T-cell (primary cell): ENCODE results near the gene PPEF1. TPM values are rescaled to one million over a fixed set of nuclear protein-coding genes. Genes with fewer than 3 reads are reported as not detected.
A peak's percentile ranks its signal among the peaks of the same experiment; 100 is the strongest.
"Not testable (repeated sequence)": the region's sequence is repeated elsewhere in the genome, so short reads cannot be mapped to it uniquely, and the experiment has no call there.

Experiments used
- ATAC-seq, 4 experiments: fragments of 200-7000 bp in 3 of 4; fragments of 150-1000 bp in 1 of 4; cut with Tn5 transposase; replicated peaks in 1 of 4; 1 replicate in 3 of 4; 2 replicates in 1 of 4; pipeline ENCODE4 v1.10.0; 2021; ENCODE audit warnings: moderate library complexity in 3 of 4, mild to moderate bottlenecking in 2 of 4, moderate number of reproducible peaks in 1 of 4
- CTCF ChIA-PET, 2 donors: fragments of 300-600 bp; sonication (Branson Sonifier 250); formaldehyde crosslinking; loops; one replicate each; lab custom pipeline; 2022; ENCODE audit warnings: antibody characterized with exemption in 2 of 2; lab: Charles Lee
- POLR2A ChIA-PET, 2 donors: fragments of 300-600 bp; sonication (Branson Sonifier 250); formaldehyde crosslinking; loops; one replicate each; lab custom pipeline; 2022; ENCODE audit warnings: antibody characterized with exemption in 2 of 2; lab: Charles Lee
- DNase-seq, 35 experiments: peaks; one replicate each; pipeline versions ENCODE4 v3.0.0 to v3.0.0-alpha.2; 2013 to 2023
- H3K27ac ChIP-seq: one replicate; pipeline ENCODE4 v1.5.1; 2013; ENCODE audit warnings: low read length
- H3K27me3 ChIP-seq, 2 experiments: replicated peaks in 1 of 2; 1 replicate in 1 of 2; 2 replicates in 1 of 2; pipeline versions ENCODE4 v1.6.1 to v1.7.0; 2013; ENCODE audit warnings: low read length in 1 of 2, mixed read lengths in 1 of 2; ENCODE audit not compliant: control insufficient read depth in 2 of 2, insufficient read depth in 2 of 2; ENCODE audit errors: extremely low read depth in 1 of 2
- H3K36me3 ChIP-seq, 2 donors: 1 replicate in 1 of 2; 2 replicates in 1 of 2; pipeline versions ENCODE4 v1.6.1 to v1.7.0; 2013; ENCODE audit warnings: low read length in 1 of 2; ENCODE audit not compliant: control insufficient read depth in 2 of 2, insufficient read depth in 1 of 2; ENCODE audit errors: extremely low read depth in 1 of 2
- H3K4me1 ChIP-seq, 2 experiments: 1 replicate in 1 of 2; 2 replicates in 1 of 2; pipeline versions ENCODE4 v1.6.1 to v1.7.0; 2013; ENCODE audit warnings: low read length in 2 of 2, mixed read lengths in 1 of 2; ENCODE audit not compliant: insufficient read depth in 2 of 2, control insufficient read depth in 1 of 2; ENCODE audit errors: extremely low read depth in 1 of 2
- H3K4me3 ChIP-seq, 2 donors: 1 replicate in 1 of 2; 2 replicates in 1 of 2; pipeline versions ENCODE4 v1.5.1 to v1.7.0; 2013; ENCODE audit warnings: mild to moderate bottlenecking in 2 of 2, low read length in 1 of 2, moderate library complexity in 1 of 2; ENCODE audit not compliant: control insufficient read depth in 1 of 2; ENCODE audit errors: extremely low read depth in 1 of 2
- H3K9me3 ChIP-seq: 2 replicates; pipeline ENCODE4 v1.7.0; 2013
- H3K27ac Mint-ChIP-seq, 2 donors: one replicate each; pipeline ENCODE4 v1.8.0; 2020 to 2021; ENCODE audit warnings: mild to moderate bottlenecking in 2 of 2, mixed read lengths in 2 of 2
- H3K27me3 Mint-ChIP-seq, 2 donors: one replicate each; pipeline ENCODE4 v1.8.0; 2021 to 2022; ENCODE audit warnings: mixed read lengths in 2 of 2
- H3K36me3 Mint-ChIP-seq: one replicate; pipeline ENCODE4 v1.8.0; 2021; ENCODE audit warnings: mixed read lengths
- H3K4me1 Mint-ChIP-seq, 3 donors: one replicate each; pipeline ENCODE4 v1.8.0; 2020 to 2022; ENCODE audit warnings: mixed read lengths in 3 of 3, mild to moderate bottlenecking in 1 of 3
- H3K4me3 Mint-ChIP-seq, 3 donors: one replicate each; pipeline ENCODE4 v1.8.0; 2020 to 2022; ENCODE audit warnings: mild to moderate bottlenecking in 3 of 3, mixed read lengths in 3 of 3, moderate library complexity in 3 of 3
- H3K9me3 Mint-ChIP-seq, 3 donors: one replicate each; pipeline ENCODE4 v1.8.0; 2020 to 2022; ENCODE audit warnings: mixed read lengths in 3 of 3
- WGBS: methylation state at CpG from one replicate; pipeline ENCODE4 v1.1.5; 2013; ENCODE audit warnings: missing lambda C conversion rate; ENCODE audit not compliant: insufficient coverage; 5-methylcytosine and 5-hydroxymethylcytosine counted together
- total RNA-seq, 35 experiments: library from RNA in 6 of 35; stranded (reverse) in 6 of 35; fragments of 120-200 nt in 1 of 35; gene quantifications; one replicate each; pipeline versions ENCODE4 v1.2.1 to v1.2.4 and lab custom pipeline; 2013 to 2026

The PPEF1 gene
- total RNA-seq, 5 donors from 2014 or later (not counting 1 experiment from before 2014, with no cell fraction given), result 0.09 to 0.55 (median 0.27) TPM; not detected in 1

- 95% methylated on average over 5 of the region's 10 CpGs for WGBS
- H3K27me3 ChIP-seq, result peaks cover 0 to 3% of the 10 kb centered on the region in 2 experiments
- no peaks in the 10 kb centered on the region for H3K9me3 ChIP-seq
- ATAC-seq (no peak), DNase-seq (no peak)
- H3K4me1 Mint-ChIP-seq, result peaks cover 3 to 10% (median 9%) of the 10 kb centered on the region in 3 donors
- H3K27ac Mint-ChIP-seq, result no peak overlapping the region
- ChIA-PET CTCF (interaction anchor here in 1 of 2 donors (0.5 to 0.7 kb wide), 2 partner anchors 11 to 400 kb away, joined by 4 to 7 read pairs; no protein-coding TSS in a partner anchor), POLR2A (no interaction called here)
- no peaks in the 10 kb centered on the region for H3K9me3 Mint-ChIP-seq
- H3K27ac ChIP-seq, result no peak overlapping the region
- H3K36me3 ChIP-seq, result no peaks in the 10 kb centered on the region
- no peak overlapping the region for H3K4me3 Mint-ChIP-seq
- peaks cover 2 to 9% of the 10 kb centered on the region in 2 donors for H3K27me3 Mint-ChIP-seq
- H3K4me1 ChIP-seq, result peaks cover 0 to 5% of the 10 kb centered on the region in 2 experiments
- H3K4me3 ChIP-seq, result no peak overlapping the region
- H3K36me3 Mint-ChIP-seq, result no peaks in the 10 kb centered on the region
Measured at GRCh38 chrX:18722500-18723071, 15.1 kb downstream of the PPEF1 start.

- H3K27me3 Mint-ChIP-seq, result peaks cover 0 to 9% of the 10 kb centered on the region in 2 donors
- POLR2A ChIA-PET, result no interaction called here
Measured at GRCh38 chrX:18725310-18725943, 18.0 kb downstream of the PPEF1 start.

GRCh38 chrX:18733287-18733686 is 25.8 kb downstream of the PPEF1 start:
- no peaks in the 10 kb centered on the region for H3K36me3 Mint-ChIP-seq
- Histone ChIP-seq H3K9me3 (no peaks in the 10 kb centered on the region), H3K27ac (no peak overlapping the region), H3K36me3 (no peaks in the 10 kb centered on the region), H3K27me3 (no peaks in the 10 kb centered on the region), H3K4me3 (no peak overlapping the region), H3K4me1 (no peaks in the 10 kb centered on the region)
- no peak overlapping the region for H3K4me3 Mint-ChIP-seq
- no peaks in the 10 kb centered on the region for H3K27me3 Mint-ChIP-seq
- H3K9me3 Mint-ChIP-seq, result peaks cover 0 to 6% (median under 1%) of the 10 kb centered on the region in 3 donors
- 70% methylated on average over 2 of the region's 4 CpGs for WGBS
- no peak overlapping the region for H3K27ac Mint-ChIP-seq
- POLR2A ChIA-PET, result no interaction called here
- CTCF ChIA-PET, result no interaction called here
- H3K4me1 Mint-ChIP-seq, result no peaks in the 10 kb centered on the region
- DNase-seq, result no peak
- no peak for ATAC-seq

More at GRCh38 chrX:18725310-18725943, 18.0 kb downstream of the PPEF1 start:
- peak overlapping the region in 1 of 2 donors; percentile 25 for H3K4me3 ChIP-seq
- CTCF ChIA-PET, result no interaction called here
- no peaks in the 10 kb centered on the region for H3K9me3 ChIP-seq
- no peak overlapping the region for H3K27ac ChIP-seq
- no peaks in the 10 kb centered on the region for H3K36me3 Mint-ChIP-seq
- H3K4me1 Mint-ChIP-seq, result peaks cover 3 to 10% (median 9%) of the 10 kb centered on the region in 3 donors
- H3K36me3 ChIP-seq, result no peaks in the 10 kb centered on the region
- ATAC-seq (no peak), DNase-seq (peak in 1 of 35 experiments; percentile 0)
- H3K4me1 ChIP-seq, result peaks cover 0 to 5% of the 10 kb centered on the region in 2 experiments
- 70% methylated on average over 2 of the region's 8 CpGs for WGBS
- H3K27me3 ChIP-seq, result peaks cover 0 to 3% of the 10 kb centered on the region in 2 experiments
- H3K27ac Mint-ChIP-seq, result no peak overlapping the region
- H3K4me3 Mint-ChIP-seq, result peak overlapping the region in 1 of 3 donors; percentile 54
- no peaks in the 10 kb centered on the region for H3K9me3 Mint-ChIP-seq

- not testable (repeated sequence) for H3K9me3 Mint-ChIP-seq
Measured at GRCh38 chrX:18739609-18740008, 32.2 kb downstream of the PPEF1 start.

GRCh38 chrX:18748499-18748898 is 41.1 kb downstream of the PPEF1 start:
- Mint-ChIP-seq H3K27me3 (peaks cover 2 to 3% of the 10 kb centered on the region in 2 donors), H3K4me3 (no peak overlapping the region), H3K9me3 (no peaks in the 10 kb centered on the region), H3K36me3 (no peaks in the 10 kb centered on the region), H3K4me1 (no peaks in the 10 kb centered on the region), H3K27ac (no peak overlapping the region)
- ATAC-seq (no peak), DNase-seq (no peak)
- no CpG with 5 or more reads among the region's 2 CpGs for WGBS
- ChIA-PET CTCF (no interaction called here), POLR2A (interaction anchor here in 1 of 2 donors (0.6 kb wide), 1 partner anchor 107 kb away, joined by 3 read pairs; no protein-coding TSS in a partner anchor)
- no peaks in the 10 kb centered on the region for H3K27me3 ChIP-seq
- H3K27ac ChIP-seq, result no peak overlapping the region
- H3K4me3 ChIP-seq, result no peak overlapping the region
- no peaks in the 10 kb centered on the region for H3K36me3 ChIP-seq
- no peaks in the 10 kb centered on the region for H3K4me1 ChIP-seq
- H3K9me3 ChIP-seq, result no peaks in the 10 kb centered on the region

More at GRCh38 chrX:18739609-18740008, 32.2 kb downstream of the PPEF1 start:
- H3K4me1 ChIP-seq, H3K4me3 ChIP-seq, H3K9me3 ChIP-seq, H3K27me3 Mint-ChIP-seq, DNase-seq, ATAC-seq, H3K36me3 Mint-ChIP-seq, POLR2A ChIA-PET, H3K4me3 Mint-ChIP-seq, H3K4me1 Mint-ChIP-seq, H3K27ac ChIP-seq, CTCF ChIA-PET, H3K27ac Mint-ChIP-seq, H3K36me3 ChIP-seq, H3K27me3 ChIP-seq: not testable (repeated sequence)
- WGBS, result no CpG with 5 or more reads among the region's 6 CpGs

- H3K36me3 ChIP-seq, result no peaks in the 10 kb centered on the region
- H3K27me3 Mint-ChIP-seq, result peaks cover 0 to 5% of the 10 kb centered on the region in 2 donors
- CTCF ChIA-PET, result no interaction called here
- no peak overlapping the region for H3K4me3 Mint-ChIP-seq
- no peaks in the 10 kb centered on the region for H3K27me3 ChIP-seq
- POLR2A ChIA-PET, result interaction anchor here in 1 of 2 donors (0.7 kb wide), 1 partner anchor 15 kb away, joined by 5 read pairs; no protein-coding TSS in a partner anchor
- H3K4me3 ChIP-seq, result no peak overlapping the region
- no peaks in the 10 kb centered on the region for H3K4me1 Mint-ChIP-seq
- DNase-seq, result no peak
- no peak overlapping the region for H3K27ac ChIP-seq
- no peak overlapping the region for H3K27ac Mint-ChIP-seq
- no peaks in the 10 kb centered on the region for H3K4me1 ChIP-seq
- no peak for ATAC-seq
- peaks cover 0 to 5% (median 0%) of the 10 kb centered on the region in 3 donors for H3K9me3 Mint-ChIP-seq
- no CpG with 5 or more reads among the region's 2 CpGs for WGBS
- no peaks in the 10 kb centered on the region for H3K36me3 Mint-ChIP-seq
- H3K9me3 ChIP-seq, result no peaks in the 10 kb centered on the region
Measured at GRCh38 chrX:18753631-18754030, 46.2 kb downstream of the PPEF1 start.
